Right kidney (tissue), 1 donor: Measurements from ENCODE around the gene VSTM2L.

Source experiments
- DNase-seq: peaks from one replicate; pipeline ENCODE4 v3.0.0-alpha.2; 2016

VSTM2L gene

DNA sequence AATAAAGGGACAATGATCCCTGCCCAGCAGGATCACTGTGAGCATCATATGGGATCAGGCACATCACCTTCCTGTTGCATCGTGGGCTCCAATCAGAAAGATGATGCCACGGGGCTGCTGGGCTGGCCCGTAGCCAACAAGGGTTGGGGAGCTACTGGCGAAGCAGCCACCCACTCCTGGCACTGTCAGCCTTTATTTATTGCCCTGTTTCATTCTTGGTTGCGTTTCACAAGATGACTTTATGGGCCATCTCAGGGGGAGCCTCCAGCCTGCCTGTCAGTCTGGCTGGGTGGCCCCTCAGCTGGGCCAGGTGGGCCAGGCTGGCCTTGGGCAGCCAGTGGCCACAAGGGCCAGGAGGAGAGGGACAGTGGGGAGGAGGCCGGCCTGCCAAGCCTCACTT, 17.3 kb downstream of the VSTM2L start:
- DNase-seq, result no peak

DNA sequence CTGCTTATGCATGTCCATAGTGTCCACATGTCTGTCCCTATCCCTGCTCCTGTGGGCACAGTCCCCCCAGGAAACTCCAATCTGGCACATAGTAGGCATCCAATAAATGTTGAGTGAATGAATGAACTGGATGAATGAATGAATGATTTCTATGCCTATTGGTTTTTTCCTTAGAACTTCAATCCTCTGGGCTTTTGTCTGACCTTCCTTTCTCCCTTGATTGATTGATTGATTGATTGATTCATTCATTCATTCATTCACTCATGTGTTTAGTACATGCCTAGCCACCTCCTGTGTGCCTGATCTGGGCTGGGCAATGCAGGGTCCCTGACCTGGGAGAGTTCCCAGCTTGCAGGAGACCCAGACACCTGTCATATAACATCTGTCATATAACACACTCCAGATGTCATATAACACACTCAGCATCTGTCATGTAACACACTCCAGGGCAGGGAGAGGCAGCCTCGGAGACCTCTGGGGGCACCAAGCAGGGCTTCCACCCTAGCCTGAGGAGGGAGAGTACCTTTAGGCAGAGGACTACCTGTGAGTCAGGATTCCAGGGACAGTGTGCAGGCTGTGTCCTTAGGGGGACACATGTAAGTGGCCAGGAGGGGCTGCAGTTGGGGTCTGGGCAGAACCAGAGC, 17.9 kb downstream of the VSTM2L start:
- DNase-seq, result no peak

DNA sequence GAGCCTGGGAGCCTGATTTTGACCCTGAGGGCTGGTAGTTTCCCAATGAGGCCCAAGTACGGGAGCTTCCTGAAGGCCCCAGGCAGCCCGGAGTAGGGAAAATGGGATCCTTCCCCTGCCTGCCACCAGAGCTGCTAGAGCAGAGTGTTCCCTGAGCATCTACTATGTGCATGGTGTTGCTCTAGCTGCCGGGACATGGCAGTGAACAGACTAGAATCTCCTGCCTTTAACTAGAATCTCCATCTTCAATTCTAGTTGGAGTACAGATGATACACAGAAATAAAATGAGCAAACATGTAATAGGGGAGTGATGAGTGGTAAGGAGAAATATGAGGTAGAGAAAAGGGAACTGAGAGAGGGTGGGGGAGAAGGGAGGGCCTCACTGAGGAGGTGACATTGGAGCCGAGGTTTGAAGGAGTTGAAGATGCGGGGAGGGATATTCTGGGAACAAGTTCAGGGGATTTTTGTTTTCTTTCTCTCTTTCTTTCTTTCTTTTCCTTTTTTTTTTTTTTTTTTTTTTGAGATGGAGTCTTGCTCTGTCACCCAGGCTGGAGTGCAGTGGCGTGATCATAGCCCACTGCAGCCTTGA, 18.5 kb downstream of the VSTM2L start:
- DNase-seq, result no peak

DNA sequence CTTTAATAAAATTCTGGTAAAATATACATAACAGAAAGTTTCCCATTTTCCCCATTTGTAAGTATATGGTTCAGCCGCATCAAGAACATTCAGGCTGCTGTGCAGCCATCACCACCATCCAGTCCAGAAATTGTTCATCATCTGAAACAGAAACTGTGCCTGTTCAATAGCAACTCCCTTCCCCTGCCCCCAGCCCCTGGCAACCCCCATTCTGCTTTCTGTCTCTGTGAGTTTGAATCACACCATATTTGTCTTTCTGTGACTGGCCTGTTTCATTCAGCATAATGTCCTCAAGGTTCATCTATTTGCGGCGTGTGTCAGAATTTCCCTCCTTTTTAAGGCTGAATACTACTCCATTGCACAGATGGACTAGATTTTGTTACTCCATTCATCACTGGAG, 19.1 kb downstream of the VSTM2L start:
- DNase-seq, result no peak

DNA sequence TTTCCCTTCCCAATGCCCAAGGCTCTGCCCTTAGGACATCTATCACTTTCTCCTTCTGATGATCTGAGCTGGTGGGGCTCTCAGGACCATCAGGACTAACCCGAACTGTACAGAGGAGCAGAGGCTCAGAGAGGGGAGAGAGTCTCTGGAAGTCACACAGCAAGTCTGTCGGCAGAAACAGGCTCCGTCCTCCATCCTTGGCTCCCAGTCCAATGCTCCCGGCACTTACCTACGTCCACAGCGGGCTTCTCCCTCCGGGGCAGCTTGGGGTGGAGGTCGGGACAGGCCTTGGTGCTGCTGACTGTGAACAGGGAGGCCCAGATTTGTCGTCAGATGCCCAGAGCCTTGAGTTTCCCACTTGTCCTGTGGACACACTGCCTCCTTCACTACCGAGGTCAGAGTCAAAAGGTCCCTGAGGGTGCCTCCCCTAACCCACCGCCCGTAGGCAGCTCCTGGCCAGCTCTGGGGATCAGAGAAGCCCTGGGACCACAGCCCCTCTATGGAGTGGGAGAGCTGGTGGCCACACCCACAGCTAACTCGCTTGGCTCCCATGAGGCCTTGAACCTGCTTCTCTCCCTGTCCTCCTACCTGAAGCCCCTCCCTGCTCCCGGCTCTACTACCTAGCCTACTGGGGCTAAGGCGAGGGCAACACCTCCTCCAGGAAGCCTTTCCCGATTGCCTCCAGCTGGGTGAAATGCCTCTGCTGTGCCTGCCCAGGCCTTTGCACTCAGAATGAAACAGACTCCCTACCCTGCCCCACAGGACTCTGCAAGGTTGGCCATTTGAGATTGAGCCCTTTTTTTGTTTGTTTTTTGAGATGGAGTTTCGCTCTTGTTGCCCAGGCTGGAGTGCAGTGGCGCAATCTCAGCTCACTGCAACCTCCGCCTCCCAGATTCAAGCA, 22.6 kb downstream of the VSTM2L start:
- DNase-seq, result no peak

DNA sequence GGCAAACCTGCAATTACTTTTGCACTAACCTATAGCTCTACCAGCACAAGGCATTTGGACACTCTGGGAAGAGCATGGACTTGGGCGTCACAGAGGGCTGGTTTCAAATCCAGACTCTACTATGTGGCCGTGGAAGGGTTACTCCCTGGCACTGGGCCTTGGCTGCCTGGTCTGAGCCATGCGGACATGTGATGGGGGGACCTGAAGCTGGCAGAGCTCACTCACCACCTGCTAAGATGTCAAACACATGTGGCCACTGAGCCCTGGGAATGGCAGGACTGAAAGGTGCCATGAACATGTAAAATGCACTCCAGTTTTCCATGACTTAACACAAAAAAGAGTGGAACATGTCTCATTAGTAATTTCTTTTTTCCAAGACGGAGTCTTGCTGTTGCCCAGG, 23.7 kb downstream of the VSTM2L start:
- DNase-seq, result no peak

DNA sequence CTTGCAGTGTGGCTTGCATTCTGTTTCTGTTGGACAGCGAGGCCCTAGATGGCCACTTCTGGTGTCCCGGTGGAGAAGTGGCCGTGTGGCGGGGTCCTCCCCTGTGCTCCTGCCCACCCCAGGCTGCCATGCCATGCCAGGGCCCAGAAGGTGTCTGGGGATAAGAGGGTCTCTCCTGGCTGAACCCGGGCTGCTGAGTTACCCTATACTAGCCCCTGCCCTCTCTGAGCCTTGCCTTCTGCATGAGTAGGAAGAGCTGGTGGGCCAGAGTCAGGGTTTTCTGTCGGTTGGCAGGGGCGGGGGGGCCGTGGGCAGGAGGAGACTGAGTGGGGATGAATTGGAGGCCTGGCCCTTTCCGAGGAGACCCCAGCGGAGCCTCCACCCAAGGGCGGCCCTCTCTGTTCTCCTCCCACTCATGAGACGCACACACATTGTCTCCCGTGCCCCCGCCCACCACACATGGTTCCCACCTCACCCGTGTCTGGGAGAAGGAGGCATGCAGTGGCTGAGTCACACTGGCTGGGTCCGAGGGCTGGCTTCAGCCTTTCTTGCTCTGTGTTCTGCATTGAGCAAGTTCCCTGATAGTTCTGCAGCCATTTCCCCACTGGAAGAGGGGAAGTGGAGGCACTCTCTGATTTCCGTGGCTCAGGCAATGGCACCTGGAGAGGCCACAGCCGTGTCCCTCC, 24.6 kb downstream of the VSTM2L start:
- DNase-seq, result no peak

- DNase-seq, result no peak
Measured at GRCh38 chr20:37928996-37929682, 26.2 kb downstream of the VSTM2L start.

DNA sequence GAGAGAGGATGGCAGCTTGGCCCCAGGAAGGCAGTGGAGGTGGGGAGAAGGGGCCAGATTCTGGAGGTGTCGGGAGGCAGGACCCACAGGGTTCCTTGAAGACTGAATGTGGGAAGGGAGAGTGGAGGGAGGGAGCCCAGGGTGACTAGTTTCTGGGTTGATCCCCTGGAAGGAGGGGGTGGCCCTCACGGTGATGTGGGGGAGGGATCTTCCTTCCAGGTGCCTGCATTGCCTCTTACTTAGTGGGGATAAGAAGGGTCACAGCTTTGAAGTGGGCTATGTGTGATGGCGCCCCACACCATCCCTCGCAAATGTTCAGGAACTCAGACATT, 26.7 kb downstream of the VSTM2L start:
- no peak for DNase-seq

DNA sequence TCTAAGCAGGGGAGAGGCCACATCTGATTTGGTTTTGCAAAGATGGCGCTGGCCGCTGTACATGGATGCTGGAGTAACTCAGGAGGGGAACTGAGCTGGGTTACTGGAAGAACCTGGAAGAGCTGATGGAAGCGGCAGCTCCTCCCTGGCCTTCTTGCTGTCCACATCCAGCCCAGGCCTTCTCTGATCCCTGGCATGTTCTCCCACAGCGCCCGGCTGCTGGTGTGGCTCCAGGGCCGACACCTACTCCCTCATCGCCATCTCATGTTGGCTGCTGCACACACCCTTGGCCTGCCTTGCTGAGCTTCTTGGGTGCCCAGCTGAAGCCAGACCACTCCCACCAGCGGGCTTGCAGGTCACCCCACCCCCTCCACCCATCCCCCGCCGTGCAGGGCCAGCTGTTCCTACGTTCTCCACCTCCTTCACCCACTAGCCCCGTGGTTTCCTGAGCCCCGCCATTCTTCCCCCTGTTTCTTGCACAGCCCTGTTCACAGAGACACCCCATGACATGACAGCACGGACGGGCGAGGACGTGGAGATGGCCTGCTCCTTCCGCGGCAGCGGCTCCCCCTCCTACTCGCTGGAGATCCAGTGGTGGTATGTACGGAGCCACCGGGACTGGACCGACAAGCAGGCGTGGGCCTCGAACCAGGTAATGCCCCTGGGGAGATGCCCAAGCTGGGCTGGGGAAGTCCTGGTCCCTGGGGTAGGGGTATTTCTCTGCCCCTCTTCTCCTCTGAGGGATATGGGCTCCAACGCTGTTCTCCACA, 28.4 kb downstream of the VSTM2L start:
- no peak for DNase-seq

DNA sequence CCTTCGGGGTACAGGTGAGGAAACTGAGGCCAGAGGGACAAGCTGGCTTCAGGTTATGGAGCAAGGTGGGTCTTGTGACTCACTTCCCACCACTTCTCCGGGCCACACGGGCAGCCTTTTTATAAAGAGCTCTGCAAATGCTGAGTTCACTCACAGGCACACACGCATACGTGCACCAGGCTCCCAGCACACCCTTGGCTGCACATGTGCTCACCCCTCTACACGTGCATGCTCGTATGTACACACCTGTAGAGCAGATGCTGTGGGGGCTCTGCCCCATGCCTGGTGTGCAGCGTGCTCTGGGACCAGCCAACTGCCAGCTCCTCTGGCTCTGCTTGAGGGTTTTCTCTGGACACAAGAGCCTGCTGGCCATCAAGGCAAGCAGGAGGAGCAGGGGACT, 29.1 kb downstream of the VSTM2L start:
- no peak for DNase-seq

DNA sequence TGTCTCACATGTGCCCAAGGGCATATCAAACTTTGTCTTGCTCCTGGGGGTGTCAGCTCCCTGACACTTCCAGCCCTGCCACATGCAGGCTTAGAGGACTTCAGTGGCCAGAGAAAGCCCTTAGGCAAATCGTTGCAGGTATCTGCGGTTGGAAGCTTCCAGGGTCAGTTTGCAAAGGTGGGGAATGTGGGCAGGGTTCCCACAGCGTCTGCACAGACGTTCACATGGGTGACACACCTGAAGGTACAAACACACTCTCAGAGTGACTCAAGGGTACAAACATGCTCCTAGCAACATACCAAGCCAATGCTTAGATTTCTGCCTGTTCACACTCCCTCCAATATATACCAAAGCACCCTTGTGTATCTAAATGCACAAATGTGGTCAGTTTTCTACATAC, 30.0 kb downstream of the VSTM2L start:
- DNase-seq, result no peak

DNA sequence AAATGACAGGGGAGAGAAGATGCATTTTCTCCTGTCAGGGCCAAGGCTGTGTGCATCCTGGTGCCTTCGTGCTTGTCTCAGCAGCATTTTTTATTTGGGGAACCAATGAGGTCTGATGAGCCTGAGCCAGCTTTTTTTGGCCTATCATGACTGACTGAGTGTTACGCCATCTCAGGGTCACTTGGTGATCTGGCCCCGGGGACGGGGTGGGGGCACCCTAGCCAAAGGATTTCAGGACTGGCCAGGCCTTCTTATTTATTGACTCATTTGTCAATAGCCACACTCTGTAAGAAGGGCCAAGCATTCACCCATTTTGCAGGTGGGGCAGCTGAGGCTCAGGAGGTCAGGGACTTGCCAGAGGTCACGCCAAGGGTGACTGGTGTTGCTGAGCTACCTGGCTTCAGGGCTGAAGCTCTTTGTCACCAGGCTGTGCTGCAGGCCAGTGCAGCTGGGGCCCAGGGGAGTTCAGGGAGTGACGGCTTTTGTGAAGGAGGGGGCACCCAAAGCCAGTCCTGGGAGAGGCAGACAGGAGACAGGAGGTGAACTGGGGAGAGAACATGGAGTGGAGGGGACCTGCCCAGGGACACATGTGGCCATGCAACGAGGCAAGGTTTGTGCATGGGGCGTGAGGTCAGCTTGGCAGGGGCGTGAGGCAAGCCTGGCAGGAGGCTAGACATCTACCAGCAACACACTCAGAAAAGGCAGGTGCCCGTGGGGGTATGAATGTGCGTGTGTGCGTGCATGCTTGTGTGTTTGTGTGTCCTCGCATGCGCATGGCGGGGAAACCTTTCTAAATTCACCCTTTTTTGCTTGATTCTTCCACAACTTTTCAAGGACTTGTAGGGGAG, 31.1 kb downstream of the VSTM2L start:
- DNase-seq, result no peak

- no peak for DNase-seq
Measured at GRCh38 chr20:37934634-37935375, 31.9 kb downstream of the VSTM2L start.

GRCh38 chr20:37935435-37935834, 32.5 kb downstream of the VSTM2L start:
- DNase-seq, result no peak

- no peak for DNase-seq
Measured at GRCh38 chr20:37936041-37936440, 33.1 kb downstream of the VSTM2L start.

DNA sequence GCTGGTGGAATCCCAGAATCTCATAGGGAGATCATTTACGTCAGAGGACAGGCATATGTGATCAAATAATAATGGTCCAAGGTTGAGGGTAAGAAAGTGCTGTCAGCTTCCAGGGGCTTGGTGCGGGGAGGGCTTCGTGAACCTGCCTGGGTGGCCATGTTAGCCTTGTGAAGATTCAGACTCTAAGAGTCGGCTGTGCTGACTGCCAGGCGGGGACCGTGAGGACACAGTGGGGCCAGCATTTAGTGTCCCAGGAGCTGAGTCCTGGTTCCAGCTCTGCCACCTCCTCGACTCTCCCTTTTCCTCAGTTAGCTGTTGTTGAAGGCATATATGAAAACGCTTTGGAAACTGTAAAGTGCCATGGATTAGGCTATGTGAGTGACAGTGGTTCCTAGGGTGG, 33.5 kb downstream of the VSTM2L start:
- no peak for DNase-seq

DNA sequence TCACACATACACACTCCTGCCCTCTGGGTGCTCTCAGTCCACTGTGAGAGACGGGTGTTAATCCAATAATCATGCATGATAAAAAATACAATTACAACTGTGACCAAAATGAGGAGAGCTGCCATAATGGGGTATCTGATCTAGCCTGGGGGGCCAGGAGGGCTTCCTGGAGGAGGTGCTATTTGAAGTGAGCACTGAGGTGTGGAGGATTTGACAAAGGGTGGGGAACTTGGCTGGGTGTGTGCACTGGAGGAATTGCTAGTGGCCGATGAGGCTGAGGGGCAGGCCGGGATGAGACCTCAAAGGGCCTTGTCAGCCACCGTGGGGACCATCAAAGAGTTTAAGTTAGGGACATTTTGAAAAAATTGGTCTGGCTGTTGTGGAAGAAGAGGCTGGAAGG, 34.8 kb downstream of the VSTM2L start:
- DNase-seq, result no peak

- no peak for DNase-seq
Measured at GRCh38 chr20:37938181-37938750, 35.3 kb downstream of the VSTM2L start.

GRCh38 chr20:37938954-37939353, 36.0 kb downstream of the VSTM2L start:
- no peak for DNase-seq
